Aorta (tissue), 5 donors: ENCODE data around the gene TEX101. TPM values are rescaled to one million over a fixed set of nuclear protein-coding genes. Genes with fewer than 3 reads are reported as not detected.
A peak's percentile ranks its signal among the peaks of the same experiment; 100 is the strongest.
"Not testable (repeated sequence)": the region's sequence is repeated elsewhere in the genome, so short reads cannot be mapped to it uniquely, and the experiment has no call there.

Experiments
- ATAC-seq: fragments of 200-7000 bp; cut with Tn5 transposase; one replicate; pipeline ENCODE4 v1.9.1; 2022; ENCODE audit warnings: moderate library complexity; ENCODE audit not compliant: low FRiP score
- DNase-seq, 2 donors: peaks; one replicate each; pipeline ENCODE4 v3.0.0-alpha.2; 2020
- H3K27ac ChIP-seq, 2 donors: one replicate each; pipeline ENCODE4 v1.5.1; 2013; ENCODE audit warnings: low read length in 2 of 2, mild to moderate bottlenecking in 2 of 2, moderate library complexity in 2 of 2, control low read depth in 1 of 2, inconsistent platforms in 1 of 2, low read depth in 1 of 2
- H3K27me3 ChIP-seq, 2 donors: one replicate each; pipeline ENCODE4 v1.6.1; 2013; ENCODE audit warnings: control low read depth in 1 of 2, low read length in 1 of 2, mild to moderate bottlenecking in 1 of 2, moderate library complexity in 1 of 2; ENCODE audit not compliant: insufficient read depth in 2 of 2, control insufficient read depth in 1 of 2
- H3K36me3 ChIP-seq, 2 donors: one replicate each; pipeline ENCODE4 v1.6.1; 2013; ENCODE audit warnings: control low read depth in 1 of 2, low read length in 1 of 2, mild to moderate bottlenecking in 1 of 2; ENCODE audit not compliant: insufficient read depth in 2 of 2, control insufficient read depth in 1 of 2
- H3K4me1 ChIP-seq, 2 donors: one replicate each; pipeline ENCODE4 v1.6.1; 2013; ENCODE audit warnings: low read length in 2 of 2, control low read depth in 1 of 2, mild to moderate bottlenecking in 1 of 2, moderate library complexity in 1 of 2; ENCODE audit not compliant: insufficient read depth in 2 of 2, control insufficient read depth in 1 of 2
- H3K4me3 ChIP-seq, 2 donors: one replicate each; pipeline ENCODE4 v1.5.1; 2013; ENCODE audit warnings: low read length in 2 of 2, control low read depth in 1 of 2, mild to moderate bottlenecking in 1 of 2
- H3K9me3 ChIP-seq: one replicate; pipeline ENCODE4 v1.6.1; 2013; ENCODE audit warnings: mild to moderate bottlenecking, low read length; ENCODE audit not compliant: control insufficient read depth
- WGBS, 2 donors: extraction: QIAGEN DNeasy Blood & Tissue Kit; methylation state at CpG; one replicate each; pipeline ENCODE4 v1.1.7; 2013; 5-methylcytosine and 5-hydroxymethylcytosine counted together
- intact Hi-C, 2 donors: fragments of 100-400 bp; cut with DNase I; formaldehyde crosslinking; loops; one replicate each; pipeline versions ENCODE4 v1.14.2 to v1.15.0; 2022
- polyA plus RNA-seq, 2 donors: library from polyadenylated mRNA; stranded (reverse); fragments of 200-250 nt; gene quantifications; one replicate each; pipeline ENCODE4 v1.2.3, GENCODE V29; 2013
- total RNA-seq, 2 donors: library from RNA; stranded (reverse); fragmentation: NEBNext Ultra II Directional; extraction: Animal tissue kit (Norgen Biotek cat#: 25700); gene quantifications; one replicate each; pipeline ENCODE4 v1.2.1, GENCODE V29; 2021
- donor health status: healthy with polysubstance abuse.
- donor health status: Bipolar disorder and iron deficiency.
- donor health status: DM: no; HTN: no; CAD: no.
- donor health status: DM: no; HTN: no; CAD: no.
- donor health status: DM: yes; HTN: yes; CAD: no.

TEX101 gene
- total and polyA plus RNA-seq, 4 donors = not detected

GRCh38 chr19:43382586-43383216 lies 32.0 kb upstream of the TEX101 start:
- H3K4me1 ChIP-seq, H3K36me3 ChIP-seq, DNase-seq, intact Hi-C loops, ATAC-seq, H3K27me3 ChIP-seq, H3K9me3 ChIP-seq, H3K4me3 ChIP-seq, H3K27ac ChIP-seq: not testable (repeated sequence)
- 76 to 77% methylated on average over 12 of the region's 12 CpGs for WGBS, 2 donors

DNA sequence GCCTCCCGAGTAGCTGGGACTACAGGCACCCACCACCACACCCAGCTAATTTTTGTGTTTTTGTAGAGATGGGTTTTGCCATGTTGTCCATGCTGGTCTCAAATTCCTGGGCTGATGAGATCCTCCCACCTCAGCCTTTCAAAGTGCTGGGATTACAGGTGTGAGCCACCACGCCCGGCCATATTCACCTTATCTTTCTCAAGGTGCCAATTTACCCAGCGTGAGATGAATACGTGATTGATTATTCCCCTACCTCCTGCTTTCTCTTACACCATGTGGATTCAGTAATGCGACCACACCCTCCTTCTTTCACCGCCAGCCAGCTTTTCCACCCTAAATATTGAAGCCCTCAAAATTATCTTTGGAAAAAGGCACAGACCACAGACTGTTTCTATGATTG lies 31.4 kb upstream of the TEX101 start:
- ATAC-seq, H3K4me3 ChIP-seq, H3K27ac ChIP-seq, H3K36me3 ChIP-seq, H3K9me3 ChIP-seq, H3K27me3 ChIP-seq, DNase-seq, intact Hi-C loops, H3K4me1 ChIP-seq: not testable (repeated sequence)
- 83 to 89% methylated on average over 7 of the region's 7 CpGs for WGBS, 2 donors

DNA sequence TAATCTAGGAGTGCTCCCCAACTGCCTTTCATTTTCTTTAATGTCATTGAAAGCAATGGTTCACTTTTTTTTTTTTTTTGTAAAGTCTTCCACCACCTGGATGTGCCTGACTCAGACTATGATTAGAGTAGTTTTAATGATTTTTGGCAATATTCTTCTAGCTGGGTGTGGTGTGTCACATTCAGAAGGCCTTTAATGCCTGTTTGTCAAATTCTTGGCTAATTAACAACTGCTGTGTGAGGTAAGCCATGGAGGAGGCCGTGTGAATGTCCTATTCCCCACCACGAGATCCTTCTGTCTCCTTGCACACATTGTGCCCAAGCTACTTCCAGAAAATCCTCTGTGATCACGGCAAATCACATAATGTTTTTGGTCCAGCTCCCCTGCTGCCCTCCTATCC lies 30.9 kb upstream of the TEX101 start:
- DNase-seq, intact Hi-C loops, H3K27me3 ChIP-seq, H3K36me3 ChIP-seq, H3K4me3 ChIP-seq, ATAC-seq, H3K4me1 ChIP-seq, H3K9me3 ChIP-seq, H3K27ac ChIP-seq: not testable (repeated sequence)
- 53 to 62% methylated on average over 3 of the region's 3 CpGs for WGBS, 2 donors

GRCh38 chr19:43390903-43391551 lies 23.7 kb upstream of the TEX101 start:
- H3K27ac ChIP-seq, intact Hi-C loops, H3K9me3 ChIP-seq, H3K36me3 ChIP-seq, ATAC-seq, DNase-seq, H3K27me3 ChIP-seq, H3K4me3 ChIP-seq, H3K4me1 ChIP-seq: not testable (repeated sequence)
- 81 to 84% methylated on average over 11 of the region's 11 CpGs for WGBS, 2 donors

DNA sequence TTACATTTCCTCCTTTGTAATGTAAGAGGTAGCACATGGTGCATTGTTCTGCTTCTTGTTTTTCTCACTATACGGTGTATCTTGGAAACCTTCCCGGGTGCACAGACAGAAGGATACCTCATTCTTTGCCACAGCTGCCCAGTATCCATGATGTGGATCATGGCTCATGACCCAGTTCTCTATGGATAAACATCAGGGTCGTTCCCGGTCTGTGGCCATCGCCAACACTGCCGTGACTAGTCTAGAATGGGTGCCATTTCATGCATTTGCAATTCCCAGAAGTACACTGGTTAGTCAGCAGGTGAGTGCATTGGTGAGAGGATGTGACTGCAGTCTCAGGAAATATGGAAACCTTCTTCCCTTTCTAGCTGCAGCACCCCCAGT lies 23.1 kb upstream of the TEX101 start:
- H3K36me3 ChIP-seq, H3K4me1 ChIP-seq, DNase-seq, H3K9me3 ChIP-seq, intact Hi-C loops, ATAC-seq, H3K27ac ChIP-seq, H3K4me3 ChIP-seq, H3K27me3 ChIP-seq: not testable (repeated sequence)
- WGBS, 2 donors = 84 to 86% methylated on average over 6 of the region's 6 CpGs

- ATAC-seq, DNase-seq, H3K27me3 ChIP-seq, H3K36me3 ChIP-seq, H3K27ac ChIP-seq, H3K4me3 ChIP-seq, H3K9me3 ChIP-seq, H3K4me1 ChIP-seq, intact Hi-C loops: not testable (repeated sequence)
- WGBS, 2 donors = 83 to 88% methylated on average over 3 of the region's 3 CpGs
These were observed 21.2 kb upstream of the TEX101 start for GRCh38 chr19:43393501-43393900.

GRCh38 chr19:43395561-43395960 lies 19.1 kb upstream of the TEX101 start:
- no peak for ATAC-seq
- no peak overlapping the region for H3K4me3 ChIP-seq
- no peaks in the 10 kb centered on the region for H3K9me3 ChIP-seq
- no peaks in the 10 kb centered on the region for H3K36me3 ChIP-seq
- DNase-seq = no peak
- 79 to 92% methylated on average over 6 of the region's 6 CpGs for WGBS, 2 donors
- H3K27ac ChIP-seq = no peak overlapping the region
- H3K4me1 ChIP-seq = no peaks in the 10 kb centered on the region
- intact Hi-C loops = no loop called here
- peaks cover 0 to 2% of the 10 kb centered on the region in 2 donors for H3K27me3 ChIP-seq

GRCh38 chr19:43406297-43406696 lies 8.4 kb upstream of the TEX101 start:
- Histone ChIP-seq H3K4me3 (no peak overlapping the region), H3K9me3 (no peaks in the 10 kb centered on the region), H3K27ac (no peak overlapping the region), H3K36me3 (no peaks in the 10 kb centered on the region), H3K4me1 (no peaks in the 10 kb centered on the region), H3K27me3 (no peaks in the 10 kb centered on the region)
- no peak for ATAC-seq
- intact Hi-C loops = no loop called here
- DNase-seq = no peak
- WGBS, 2 donors = 39 to 58% methylated on average over 24 of the region's 24 CpGs

DNA sequence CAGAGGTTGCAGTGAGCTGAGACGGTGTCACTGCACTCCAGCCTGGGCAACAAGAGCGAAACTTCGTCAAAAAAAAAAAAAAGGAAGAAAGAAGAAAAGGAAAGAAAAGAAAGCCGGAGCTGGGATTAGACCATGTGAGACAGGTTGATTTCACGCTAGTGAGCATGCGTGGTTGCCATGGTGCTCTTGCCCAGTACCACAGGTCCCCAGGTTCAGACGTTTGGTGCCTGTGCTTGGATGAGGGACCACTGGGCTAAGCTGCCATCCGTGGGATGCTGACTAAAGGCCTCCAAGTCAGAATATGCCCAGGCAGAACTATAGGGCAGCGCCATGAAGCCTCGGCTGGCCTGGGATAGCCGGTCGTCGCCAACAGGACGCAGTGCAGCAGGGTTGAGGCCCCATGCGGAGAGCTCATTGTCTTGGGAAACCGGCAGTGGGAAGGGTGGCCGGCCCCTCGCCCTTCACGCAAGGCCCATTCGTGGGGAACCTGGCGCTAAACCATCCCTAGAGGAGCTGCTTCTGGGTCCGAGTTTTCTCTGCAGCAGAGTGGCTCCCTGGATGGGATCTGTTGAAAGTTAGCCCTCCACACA lies 7.2 kb upstream of the TEX101 start:
- H3K4me1 ChIP-seq = no peaks in the 10 kb centered on the region
- H3K9me3 ChIP-seq = no peaks in the 10 kb centered on the region
- ATAC-seq (peak; percentile 7), DNase-seq (no peak)
- WGBS, 2 donors = 75 to 76% methylated on average over 22 of the region's 22 CpGs
- intact Hi-C loops = no loop called here
- no peaks in the 10 kb centered on the region for H3K36me3 ChIP-seq
- no peak overlapping the region for H3K4me3 ChIP-seq
- no peaks in the 10 kb centered on the region for H3K27me3 ChIP-seq
- H3K27ac ChIP-seq = no peak overlapping the region
